ENCODE results near the gene CD82.

CD82 gene

GRCh38 chr11:44624761-44625221, 59.3 kb downstream of the CD82 start:
- TF ChIP-seq CTCF (IDR thresholded peaks at IDR 0.05; ENCODE audit: low read depth, low read length, missing control alignments): no peak
- no peak for DNase-seq (ENCODE audit: extremely low read depth, low read depth)
- no peak overlapping the region for H3K4me3 ChIP-seq (replicated peaks; ENCODE audit: low read depth, low read length)

- DNase-seq (ENCODE audit: extremely low read depth, low read depth): no peak
- H3K4me3 ChIP-seq (replicated peaks; ENCODE audit: low read depth, low read length): no peak overlapping the region
- TF ChIP-seq CTCF (IDR thresholded peaks at IDR 0.05; ENCODE audit: low read depth, low read length, missing control alignments): no peak
Measured at GRCh38 chr11:44625759-44626523, 60.5 kb downstream of the CD82 start.

GRCh38 chr11:44626645-44627044, 61.2 kb downstream of the CD82 start:
- no peak for DNase-seq (ENCODE audit: extremely low read depth, low read depth)
- H3K4me3 ChIP-seq (replicated peaks; ENCODE audit: low read depth, low read length): no peak overlapping the region
- TF ChIP-seq CTCF (IDR thresholded peaks at IDR 0.05; ENCODE audit: low read depth, low read length, missing control alignments): no peak

- TF ChIP-seq CTCF (IDR thresholded peaks at IDR 0.05; ENCODE audit: low read depth, low read length, missing control alignments): no peak
- no peak for DNase-seq (ENCODE audit: extremely low read depth, low read depth)
- H3K4me3 ChIP-seq (replicated peaks; ENCODE audit: low read depth, low read length): no peak overlapping the region
Measured at GRCh38 chr11:44627165-44627789, 61.8 kb downstream of the CD82 start.

- no peak overlapping the region for H3K4me3 ChIP-seq (replicated peaks; ENCODE audit: low read depth, low read length)
- DNase-seq (ENCODE audit: extremely low read depth, low read depth): peak; percentile 5
- no peak for TF ChIP-seq CTCF (IDR thresholded peaks at IDR 0.05; ENCODE audit: low read depth, low read length, missing control alignments)
Measured at GRCh38 chr11:44627911-44628729, 62.7 kb downstream of the CD82 start.

GRCh38 chr11:44628730-44629700, 63.6 kb downstream of the CD82 start:
- no peak for TF ChIP-seq CTCF (IDR thresholded peaks at IDR 0.05; ENCODE audit: low read depth, low read length, missing control alignments)
- H3K4me3 ChIP-seq (replicated peaks; ENCODE audit: low read depth, low read length): no peak overlapping the region
- DNase-seq (ENCODE audit: extremely low read depth, low read depth): no peak

All from HFF-Myc (cell line).